Endometrial microvascular endothelial cells (primary cell): ENCODE results near the gene MBOAT2. TPM values are rescaled to one million over a fixed set of nuclear protein-coding genes. Genes with fewer than 3 reads are reported as not detected.

Experiments
- in situ Hi-C: cut with HindIII; loops from 2 replicates; pipeline ENCODE4 v1.10.0; 2017; ENCODE audit warnings: low sequenced_read_pairs, low pct_unique_long_range_greater_than_20kb; ENCODE audit errors: inconsistent ontology term
- total RNA-seq: library from RNA; depleted of rRNA; stranded (reverse); fragments of >200 nt; gene quantifications from one replicate; pipeline ENCODE4 v1.2.3, GENCODE V29; 2015; ENCODE audit errors: inconsistent ontology term

MBOAT2 gene
- total RNA-seq, 1 donor from 2014 or later, result 10.7 TPM

DNA sequence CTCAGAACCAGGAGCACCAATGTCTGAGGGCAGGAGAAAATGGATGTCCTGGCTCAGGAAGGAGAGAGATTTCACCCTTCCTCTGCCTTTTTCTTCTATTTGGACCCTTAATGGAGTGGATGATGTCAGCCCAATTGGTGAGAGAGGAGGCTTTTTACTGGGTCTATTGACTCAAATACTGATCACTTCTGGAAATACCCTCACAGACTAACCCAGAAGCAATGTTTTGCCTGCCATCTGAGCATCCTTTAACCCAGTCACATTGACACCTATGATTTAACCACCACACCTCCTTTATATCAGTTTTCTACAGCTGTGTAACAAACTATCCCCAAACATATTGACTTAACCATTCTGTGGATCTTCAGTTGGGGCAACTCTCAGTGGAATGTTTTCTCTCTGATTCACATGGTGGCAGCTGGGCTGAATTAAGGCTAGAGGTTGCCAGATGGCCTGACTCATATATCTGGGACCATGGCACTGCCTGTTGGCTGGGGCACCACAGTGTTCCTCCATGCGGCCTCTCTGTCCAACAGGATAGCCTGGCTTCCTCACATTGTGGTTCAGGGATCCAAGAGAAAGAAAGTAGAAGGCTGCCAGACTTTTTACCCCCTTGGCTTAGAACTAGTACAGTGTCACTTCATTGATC lies 18.2 kb upstream of the MBOAT2 start:
- in situ Hi-C loops, result no loop called here

DNA sequence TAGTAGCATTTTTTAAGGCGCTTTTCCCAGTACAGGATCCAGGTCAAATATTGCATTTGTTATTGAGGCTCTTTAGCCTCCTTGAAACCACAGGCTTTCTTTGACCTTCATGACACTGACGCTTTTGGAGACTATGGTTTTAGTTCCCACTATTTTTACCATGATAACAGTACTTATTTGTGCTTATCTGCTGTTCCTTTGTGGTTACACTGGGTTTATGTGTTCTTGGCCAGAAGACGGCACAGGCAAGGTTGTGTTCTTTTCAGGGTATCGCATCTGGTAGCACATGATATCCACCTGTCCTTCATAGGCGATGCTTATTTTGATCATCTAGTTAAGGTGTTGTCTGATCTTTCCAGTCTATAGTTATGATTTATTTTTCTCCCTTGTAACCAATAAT lies 16.8 kb upstream of the MBOAT2 start:
- in situ Hi-C loops, result no loop called here

DNA sequence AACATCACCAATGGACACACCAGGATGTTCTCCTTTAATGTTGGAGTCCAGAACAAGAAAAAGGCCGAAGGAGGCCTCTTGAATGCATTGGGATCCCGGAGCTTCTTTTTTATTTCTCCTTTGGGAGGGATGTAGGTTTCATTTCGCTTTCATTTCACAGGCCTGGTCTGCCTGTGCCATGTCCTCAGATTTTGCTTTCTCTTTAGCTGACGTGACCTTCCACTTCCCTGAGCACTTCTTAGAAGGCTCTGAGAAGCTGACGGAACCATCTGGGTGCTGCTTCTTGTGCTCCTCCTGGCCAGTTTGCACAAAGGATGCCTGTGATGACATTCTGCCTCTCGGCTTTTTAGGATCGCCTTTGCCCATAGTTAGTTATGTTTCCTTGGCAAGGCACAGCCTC lies 15.1 kb upstream of the MBOAT2 start:
- in situ Hi-C loops, result no loop called here

DNA sequence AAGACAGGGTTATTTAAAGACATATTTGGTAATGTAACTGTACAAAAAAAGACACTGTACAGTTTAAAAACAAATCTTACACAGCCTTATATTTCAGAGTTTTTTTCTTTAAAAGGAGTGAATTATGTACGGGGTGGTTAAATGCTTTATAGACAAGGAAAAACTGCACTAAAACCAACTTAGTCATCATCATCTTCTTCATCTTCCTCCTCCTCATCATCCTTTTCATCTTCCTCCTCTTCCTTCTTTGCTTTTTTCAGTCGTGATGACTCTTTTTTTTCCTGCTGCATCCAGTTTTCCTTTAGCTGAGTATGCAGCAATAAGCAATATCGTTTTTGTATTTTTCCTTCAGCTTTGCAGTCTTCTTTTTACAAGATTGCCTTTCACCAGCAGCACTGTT lies 14.6 kb upstream of the MBOAT2 start:
- in situ Hi-C loops, result no loop called here

DNA sequence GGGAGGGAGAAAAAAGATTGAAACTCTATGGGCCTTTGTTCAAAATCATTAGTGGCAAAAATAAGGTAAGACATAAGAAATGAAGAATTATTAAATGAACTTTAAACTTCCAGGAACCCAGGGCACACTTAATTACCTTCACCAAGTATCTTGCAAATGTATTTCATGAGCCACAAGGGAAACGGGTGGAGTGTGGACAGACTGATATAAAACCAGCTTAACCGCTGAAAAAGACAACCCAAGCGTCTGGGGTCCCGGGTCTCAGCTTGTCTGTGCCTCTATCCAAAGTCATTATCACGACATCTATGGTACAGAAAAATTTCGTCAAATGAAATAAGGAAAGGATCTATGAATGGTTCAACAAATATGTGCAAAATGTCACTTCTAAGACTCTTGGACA lies 13.9 kb upstream of the MBOAT2 start:
- in situ Hi-C loops, result no loop called here

DNA sequence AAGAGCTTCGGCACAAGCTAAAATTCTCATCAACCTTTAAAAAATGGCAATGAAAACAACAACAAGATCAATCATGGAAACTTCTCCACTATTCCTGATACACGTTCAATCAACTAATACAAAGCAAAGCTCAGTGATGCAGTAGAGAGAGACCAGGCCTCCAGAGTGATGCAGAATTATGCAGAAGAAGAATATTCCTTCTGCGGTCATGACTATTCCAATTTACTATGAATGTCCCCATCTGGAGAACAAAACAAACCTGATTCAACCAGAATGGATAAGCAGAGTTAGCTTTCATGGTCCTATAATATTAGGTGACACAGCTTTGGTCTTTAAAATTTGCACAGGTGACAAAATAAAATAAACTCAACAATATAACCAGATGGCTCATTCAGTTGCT lies 12.5 kb upstream of the MBOAT2 start:
- in situ Hi-C loops, result no loop called here

DNA sequence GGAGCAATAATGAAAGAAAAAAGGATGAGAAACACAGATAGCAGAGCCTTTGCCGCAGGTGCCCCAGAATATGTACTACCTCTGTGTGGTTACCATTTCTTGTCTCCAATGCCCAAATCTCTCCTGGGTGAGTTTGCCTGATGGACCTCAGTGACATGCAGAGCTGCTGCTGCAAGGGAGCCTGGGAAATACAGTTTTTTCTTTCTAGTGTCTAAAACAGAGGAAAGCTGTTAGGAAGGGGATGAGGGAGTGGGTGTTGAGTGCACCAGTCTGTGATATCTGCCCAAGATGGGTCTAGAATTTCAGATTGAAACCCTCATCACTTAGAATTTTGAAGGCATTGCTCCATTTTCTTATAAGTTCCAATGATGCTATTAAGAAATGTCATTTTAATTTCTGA lies 9.9 kb upstream of the MBOAT2 start:
- in situ Hi-C loops, result no loop called here

DNA sequence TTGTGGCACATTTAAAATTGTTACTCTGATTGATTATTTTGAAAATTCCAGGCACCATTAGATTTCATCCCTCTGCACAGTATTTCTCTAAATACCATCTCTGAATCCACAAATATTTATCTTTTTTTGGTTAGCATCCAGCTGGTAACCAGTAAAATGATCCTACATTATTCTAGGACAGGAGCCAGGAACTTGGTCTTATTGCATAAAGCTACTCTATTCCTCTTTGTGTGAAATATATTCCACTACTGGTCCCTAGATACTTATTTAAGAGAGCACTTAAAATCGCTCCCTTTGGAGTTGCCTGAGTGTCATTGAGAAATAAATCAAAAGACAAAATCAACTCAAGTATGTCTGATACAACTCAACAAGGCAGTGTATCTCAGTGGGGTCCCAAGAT lies 7.4 kb upstream of the MBOAT2 start:
- in situ Hi-C loops, result no loop called here

DNA sequence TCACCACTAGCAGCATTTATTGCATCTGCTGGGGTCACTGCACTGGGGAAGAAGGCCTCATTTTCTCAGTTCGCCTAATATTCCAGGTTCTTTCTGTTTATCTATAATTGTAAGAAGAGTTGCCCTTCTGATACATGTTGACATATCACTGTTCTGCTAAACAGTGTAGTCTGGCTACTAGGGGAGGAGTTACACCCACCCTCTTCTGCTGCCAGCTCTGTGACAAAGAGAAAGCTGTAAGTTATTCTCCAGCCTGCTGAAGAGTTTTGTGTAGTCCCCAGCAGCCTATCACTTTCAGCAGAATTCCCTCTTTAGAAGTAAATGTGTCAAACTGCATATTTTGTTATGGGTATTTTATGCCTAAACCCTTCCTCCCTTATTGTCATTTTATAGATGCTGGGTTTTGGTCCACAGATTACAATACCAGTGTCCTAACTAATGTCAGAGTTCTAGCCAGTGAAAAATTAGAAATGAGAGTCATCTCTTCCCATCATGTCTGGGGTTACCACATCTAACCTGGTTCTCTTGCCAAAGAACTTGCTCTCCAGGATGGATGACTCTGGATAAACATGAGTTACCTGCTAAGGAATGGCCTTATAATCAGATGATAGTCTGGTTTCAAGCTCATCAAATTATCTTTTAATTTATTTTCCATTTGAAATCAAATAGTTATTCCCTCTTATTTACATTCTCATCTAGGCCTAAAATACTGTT lies 5.6 kb upstream of the MBOAT2 start:
- in situ Hi-C loops, result no loop called here

DNA sequence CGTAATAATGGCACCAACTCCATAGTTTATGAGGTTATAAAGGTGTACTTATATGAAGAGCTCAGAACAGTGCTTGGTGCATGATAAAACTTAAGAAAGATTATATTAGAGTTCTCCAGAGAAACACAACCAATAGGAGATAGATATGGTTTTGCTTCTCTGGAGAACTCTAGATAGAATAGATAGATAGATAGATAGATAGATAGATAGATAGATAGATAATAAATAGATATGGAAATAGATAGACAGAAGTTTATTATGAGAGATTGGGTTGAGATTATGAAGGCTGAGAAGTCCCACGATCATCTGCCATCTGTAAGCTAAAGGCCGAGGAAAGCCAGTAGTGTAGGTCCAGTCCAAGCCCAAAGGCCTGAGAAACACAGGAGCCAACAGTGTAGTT lies 2.9 kb upstream of the MBOAT2 start:
- in situ Hi-C loops, result no loop called here

DNA sequence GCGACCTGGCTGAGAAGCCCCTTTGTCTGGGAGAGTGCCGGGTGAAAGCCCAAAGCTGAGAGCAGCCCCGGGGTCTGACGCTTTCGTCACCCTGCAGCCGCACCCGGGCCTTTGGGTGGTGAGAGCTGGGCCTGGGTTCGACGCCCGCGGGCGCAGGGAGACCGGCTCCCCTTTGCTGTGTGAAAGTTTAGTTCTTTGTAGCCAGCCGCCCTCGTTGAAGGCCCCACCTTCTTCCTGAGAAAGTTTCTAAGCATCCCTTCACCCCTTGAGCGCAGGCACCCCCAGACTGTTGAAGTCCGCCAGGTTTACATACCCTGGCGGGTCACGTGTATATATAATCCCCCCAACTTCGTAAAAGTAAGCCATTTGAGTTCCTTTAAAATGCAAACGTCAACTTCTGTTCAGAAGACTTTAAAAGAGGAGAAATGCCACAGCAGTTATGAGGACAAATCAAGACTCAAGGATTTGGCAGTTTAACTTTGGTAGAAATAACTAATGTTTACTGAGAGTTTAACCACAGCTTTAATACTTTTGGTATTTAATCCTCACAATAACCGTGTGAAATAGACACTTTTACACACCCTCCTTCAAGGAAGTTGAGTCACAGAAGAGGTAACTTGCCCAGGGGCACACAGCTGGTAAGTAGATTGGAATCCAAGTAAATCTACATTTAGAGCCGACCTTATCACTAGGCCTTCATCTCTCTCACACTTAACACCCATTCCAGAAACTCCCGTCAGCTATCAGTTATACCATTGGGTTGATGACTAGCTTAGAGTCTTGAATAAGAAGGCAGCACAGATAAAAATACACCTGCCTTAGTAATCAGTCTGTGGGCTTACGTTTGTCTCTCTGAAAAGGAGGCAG lies 1.1 kb upstream of the MBOAT2 start:
- in situ Hi-C loops, result no loop called here

DNA sequence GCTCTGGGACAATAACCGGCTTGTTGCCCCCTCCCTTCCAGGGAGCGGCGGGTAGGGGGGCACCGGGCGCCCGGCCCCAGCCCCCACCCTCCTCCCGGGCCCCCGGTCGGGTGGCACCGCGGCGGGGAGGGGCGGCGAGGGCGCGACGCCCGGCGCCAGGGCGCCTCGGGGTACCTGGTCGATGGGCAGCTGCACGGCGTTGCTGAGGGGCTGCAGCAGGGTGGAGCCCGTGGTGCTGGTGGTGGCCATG lies 193 bp downstream of the MBOAT2 start:
- in situ Hi-C loops, result no loop called here

DNA sequence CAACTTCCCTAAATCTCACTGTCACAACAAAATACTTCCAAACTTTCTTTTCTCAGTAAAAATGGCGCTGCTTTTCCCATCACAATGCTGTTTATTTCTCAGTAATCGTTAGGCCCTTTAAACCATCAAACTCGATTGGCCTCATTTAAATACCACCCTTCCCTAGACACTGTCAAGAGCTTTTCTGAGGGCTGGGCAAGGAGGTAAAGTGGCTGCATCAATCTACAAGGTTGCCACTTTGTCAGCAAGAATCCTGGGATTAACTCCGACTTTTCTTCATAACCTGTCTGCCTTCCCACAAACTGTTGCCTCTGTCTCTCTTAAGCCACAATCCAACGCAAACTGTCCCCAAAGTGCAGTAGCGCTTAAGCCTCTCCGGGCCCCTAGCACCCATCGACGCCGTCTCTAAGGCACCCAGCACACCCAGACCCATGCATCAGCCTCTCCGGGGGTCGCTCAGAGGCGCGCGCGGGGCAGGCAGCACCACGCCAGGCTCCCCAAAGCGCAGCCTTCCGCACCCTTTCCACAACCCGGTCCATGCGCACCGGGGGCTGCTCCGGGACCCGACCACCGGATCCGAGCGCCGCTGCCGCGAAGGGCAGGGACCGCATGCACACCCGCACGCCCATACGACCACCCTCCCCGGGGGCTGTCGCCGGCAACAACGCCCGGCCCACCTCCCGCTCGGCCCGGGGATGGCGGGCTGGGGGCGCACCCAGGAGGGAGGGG lies 683 bp downstream of the MBOAT2 start:
- in situ Hi-C loops, result no loop called here

DNA sequence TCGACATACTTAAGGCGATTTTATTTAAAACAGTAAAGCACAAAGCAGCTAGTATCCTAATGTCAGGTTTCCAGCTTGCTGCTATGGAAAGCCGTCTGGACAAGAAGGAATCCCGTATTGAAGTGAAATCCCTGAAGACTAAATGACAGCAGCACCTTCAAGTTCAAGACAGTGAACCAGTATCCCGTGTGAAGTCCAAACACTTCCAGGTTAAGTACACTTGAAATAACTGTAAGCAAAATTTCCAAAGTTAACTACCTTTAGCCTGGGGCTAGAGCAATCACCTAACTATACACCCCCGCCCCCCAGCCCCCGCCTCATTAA lies 1.2 kb downstream of the MBOAT2 start:
- in situ Hi-C loops, result no loop called here

DNA sequence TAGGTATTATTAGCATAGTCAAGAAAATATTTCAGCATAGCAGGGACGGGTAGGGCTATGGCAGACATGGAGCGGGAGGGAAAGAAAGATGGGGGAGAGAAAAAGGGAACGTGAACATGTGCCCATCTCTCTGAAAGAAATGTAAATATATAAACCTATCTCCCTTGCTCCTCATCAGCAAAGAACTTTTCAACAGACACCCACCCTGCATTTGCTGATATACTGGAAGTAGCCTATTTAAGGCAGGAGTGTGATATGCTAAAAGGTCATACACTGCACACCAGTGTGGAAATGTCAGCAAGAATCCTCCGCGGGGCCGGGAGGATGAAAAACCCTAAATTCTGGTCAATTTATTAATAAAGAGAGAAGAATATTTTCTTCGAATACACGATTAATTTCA lies 1.7 kb downstream of the MBOAT2 start:
- in situ Hi-C loops, result no loop called here

DNA sequence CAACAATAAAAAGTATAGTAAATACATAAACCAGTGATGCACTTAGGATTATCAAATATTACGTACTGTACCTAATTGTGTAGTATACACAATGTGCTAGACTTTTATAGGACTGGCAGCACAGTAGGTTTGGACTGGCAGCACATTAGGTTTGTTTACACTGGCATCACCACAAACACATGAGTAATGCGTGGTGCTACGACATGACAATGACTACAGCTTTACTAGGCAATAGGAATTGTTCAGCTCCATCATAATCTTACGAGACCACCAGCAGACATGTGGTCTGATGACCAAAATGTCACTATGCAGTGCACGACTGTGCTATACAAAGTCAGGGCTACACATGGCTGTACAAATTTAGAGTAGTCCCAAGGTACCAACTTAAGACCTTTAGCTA lies 2.3 kb downstream of the MBOAT2 start:
- in situ Hi-C loops, result no loop called here

DNA sequence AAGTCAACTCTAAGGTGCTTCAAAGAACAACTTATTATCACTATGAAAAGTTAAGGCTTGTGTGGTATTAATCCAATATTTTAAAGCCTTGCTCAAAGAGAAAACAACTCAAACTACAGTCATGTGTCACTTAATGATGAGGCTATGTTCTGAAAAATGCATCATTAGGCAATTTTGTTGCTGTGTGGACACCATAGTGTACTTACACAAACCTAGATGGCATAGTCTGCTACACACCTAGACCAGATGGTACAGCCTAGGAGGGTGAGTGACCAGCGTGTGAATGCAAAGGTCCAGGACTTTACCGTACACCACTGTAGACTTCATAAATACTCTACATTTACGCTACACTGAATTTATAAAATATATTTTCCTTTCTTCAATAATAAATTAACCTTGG lies 3.0 kb downstream of the MBOAT2 start:
- in situ Hi-C loops, result no loop called here

DNA sequence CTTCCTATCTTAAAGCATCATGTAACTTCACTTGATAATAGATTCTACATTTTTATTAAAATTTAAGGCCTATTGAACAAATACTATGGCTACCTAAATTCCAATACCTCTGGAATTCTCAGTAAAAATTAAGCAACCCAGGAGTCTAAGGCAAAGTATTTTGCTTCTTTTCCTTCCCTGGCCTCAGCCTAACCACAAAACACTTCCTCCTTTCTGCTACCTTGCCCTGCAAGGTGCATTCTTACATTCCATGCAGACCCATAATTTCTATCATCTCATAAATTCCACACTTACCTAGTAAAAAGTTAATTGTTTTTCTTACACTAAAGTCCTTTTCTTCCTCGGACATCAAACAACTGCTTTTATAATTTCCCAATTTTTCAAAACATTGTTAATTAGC lies 3.7 kb downstream of the MBOAT2 start:
- in situ Hi-C loops, result no loop called here

DNA sequence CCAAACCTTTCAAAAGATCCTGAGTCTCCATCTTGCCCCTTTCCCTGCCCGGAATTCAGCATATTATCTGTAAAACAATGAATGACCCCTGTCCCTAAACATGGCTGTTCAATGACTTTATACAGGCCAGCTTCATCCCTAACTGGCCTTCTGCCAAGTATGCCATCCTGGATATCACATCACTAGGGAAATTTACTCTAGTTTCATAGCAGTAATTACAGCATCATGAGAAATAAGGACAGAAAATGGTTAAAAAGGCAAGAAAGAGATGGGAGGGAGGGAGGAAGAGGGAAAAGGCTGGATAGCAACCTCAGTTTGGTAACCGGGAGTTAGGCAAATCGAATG lies 4.4 kb downstream of the MBOAT2 start:
- in situ Hi-C loops, result no loop called here
